HG02642 (cell line): ENCODE results near the gene ARL10.
A peak's percentile ranks its signal among the peaks of the same experiment; 100 is the strongest.

Experiments used
- ATAC-seq: cut with Tn5 transposase; IDR thresholded peaks from one replicate; pipeline ENCODE4 v1.9.1; 2021; ENCODE audit warnings: mild to moderate bottlenecking; ENCODE audit not compliant: unreplicated experiment, poor library complexity

ARL10 gene

GRCh38 chr5:176361437-176362232, 3.7 kb upstream of the ARL10 start, which contains the start of gene KIAA1191:
Gene KIAA1191, minus strand, starts transcription at chr5:176361764. Its CDS starts 2,256 bp downstream, at chr5:176359508.
- peak; percentile 87 for ATAC-seq

GRCh38 chr5:176362233-176362490, 3.1 kb upstream of the ARL10 start:
- peak; percentile 5 for ATAC-seq

DNA sequence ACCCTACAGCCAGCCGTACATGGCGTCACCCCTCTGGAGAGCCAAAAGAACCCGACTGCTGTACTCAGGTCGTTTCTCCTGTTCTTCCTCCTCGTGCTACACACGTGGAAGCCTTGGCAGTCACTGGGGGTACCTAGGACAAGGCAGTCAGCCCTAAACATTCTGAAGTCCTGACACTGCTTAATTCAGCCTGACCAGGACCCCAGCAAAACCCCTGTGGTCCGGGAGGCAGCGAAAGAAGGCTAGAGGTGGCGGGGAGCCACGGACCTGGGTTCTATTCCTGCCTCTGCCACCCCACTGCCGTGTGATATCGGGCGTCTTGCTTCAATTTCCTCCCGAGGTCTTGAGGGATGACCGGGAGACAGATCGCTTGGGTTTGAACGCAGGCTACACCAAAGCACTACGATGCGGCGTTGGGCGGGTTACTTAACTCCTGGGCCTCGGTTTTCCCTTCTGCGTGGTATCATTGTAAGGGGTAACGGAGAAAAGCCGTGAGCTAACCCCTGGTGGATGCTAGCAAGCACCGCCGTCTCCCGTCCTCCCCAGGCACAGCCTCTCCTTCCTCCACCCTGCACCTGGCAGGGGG, 429 bp upstream of the ARL10 start:
- ATAC-seq: no peak

GRCh38 chr5:176366232-176366894, 1.1 kb downstream of the ARL10 start:
- ATAC-seq: no peak

- ATAC-seq: no peak
Observed at GRCh38 chr5:176368726-176369125, 3.4 kb downstream of the ARL10 start.

GRCh38 chr5:176369934-176370711, 4.8 kb downstream of the ARL10 start:
- ATAC-seq: no peak

DNA sequence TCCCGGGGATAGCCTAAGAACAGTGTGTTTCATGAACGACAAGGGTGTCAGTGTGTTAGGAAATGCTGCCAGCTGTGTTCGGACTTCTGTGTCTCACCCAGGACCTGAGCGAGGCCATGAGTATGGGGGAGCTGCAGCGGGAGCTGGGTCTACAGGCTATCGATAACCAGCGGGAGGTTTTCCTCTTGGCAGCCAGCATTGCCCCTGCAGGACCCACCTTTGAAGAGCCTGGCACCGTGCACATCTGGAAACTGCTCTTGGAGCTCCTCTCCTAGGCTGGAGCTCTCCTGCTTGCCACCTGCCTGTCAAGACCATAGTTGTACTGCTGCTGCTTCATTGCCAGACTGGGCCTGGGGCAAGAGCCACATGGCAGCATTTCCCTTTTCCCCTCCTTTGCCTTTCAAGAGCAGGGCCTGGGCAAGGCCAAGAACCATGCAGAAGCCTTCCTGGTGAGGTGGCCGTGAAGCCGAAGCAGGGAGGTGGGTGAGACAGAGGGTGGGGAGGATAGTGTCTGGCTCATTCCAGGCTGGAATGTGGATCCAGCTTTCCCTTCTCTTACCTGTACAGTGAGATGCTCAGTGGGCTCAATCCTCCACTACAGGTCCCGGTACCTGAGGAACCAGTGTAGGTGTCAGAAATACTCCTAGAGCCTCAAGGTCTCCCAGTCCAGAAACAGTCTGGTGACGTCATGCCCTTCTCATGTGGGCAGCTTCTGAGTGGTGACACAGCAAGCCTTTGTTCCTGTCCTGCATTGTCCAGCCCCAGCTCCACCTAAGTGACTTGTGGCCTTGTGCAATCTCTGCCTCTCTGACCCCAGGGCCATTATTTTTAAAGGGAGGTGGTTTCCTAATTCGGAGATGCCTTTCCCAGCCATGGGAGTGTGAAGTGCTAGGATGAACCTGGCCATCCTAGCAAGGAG, 6.6 kb downstream of the ARL10 start:
- ATAC-seq: no peak

DNA sequence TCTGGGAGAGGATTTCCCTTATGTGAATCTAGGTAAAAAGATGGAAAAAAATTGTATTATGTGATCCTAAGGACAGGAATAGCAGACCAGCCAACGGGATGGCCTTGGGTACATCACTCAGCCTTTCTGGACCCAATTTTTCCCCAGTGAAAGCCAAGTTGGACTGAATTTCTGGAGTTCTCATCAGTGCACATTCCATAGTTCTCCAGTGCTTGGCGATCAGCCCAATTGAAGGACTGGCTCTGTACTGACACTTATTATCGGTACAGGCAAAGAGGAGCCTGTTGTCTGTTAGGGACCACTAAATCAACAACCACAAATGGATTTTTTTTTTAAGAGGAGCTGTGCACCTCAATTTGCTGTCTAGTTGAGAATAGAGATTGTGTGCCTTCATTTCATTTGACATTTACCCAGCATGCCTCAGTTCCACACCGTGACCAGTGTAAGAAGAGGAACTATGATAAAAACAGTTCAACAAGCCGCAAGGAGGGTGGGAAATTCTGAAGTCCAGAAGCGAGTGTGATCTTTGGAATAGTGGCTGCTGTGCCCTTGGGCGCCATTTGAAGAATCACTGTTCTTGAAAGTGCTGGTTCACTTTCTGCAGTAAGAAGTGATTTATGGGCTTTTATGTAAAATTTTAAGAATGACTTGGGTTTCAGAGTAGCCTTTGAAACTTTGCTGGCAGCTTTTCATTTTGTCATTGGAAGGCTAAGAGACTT, 8.0 kb downstream of the ARL10 start:
- no peak for ATAC-seq

GRCh38 chr5:176379881-176380280, 14.6 kb downstream of the ARL10 start:
- ATAC-seq: no peak

GRCh38 chr5:176381423-176381822, 16.1 kb downstream of the ARL10 start:
- no peak for ATAC-seq

DNA sequence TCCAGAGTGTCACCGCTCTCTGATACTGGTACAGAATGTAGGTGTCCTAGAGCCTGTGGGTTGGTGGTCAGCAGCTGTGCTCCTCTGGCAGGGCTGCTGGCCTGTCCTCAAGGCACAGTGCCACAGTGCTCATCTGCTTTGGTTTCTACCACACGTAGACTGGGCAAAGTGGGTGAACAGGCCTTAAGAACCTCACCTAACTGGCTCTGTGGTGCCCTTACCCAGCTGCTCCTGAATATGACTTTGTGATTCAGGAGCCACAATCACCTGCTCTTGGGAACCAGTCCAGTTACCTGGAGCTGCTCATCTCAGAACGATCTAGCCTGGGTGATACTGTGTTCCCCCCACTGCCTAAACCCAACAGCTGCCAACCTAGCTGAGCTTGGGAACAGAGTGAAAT, 16.7 kb downstream of the ARL10 start:
- ATAC-seq: no peak

DNA sequence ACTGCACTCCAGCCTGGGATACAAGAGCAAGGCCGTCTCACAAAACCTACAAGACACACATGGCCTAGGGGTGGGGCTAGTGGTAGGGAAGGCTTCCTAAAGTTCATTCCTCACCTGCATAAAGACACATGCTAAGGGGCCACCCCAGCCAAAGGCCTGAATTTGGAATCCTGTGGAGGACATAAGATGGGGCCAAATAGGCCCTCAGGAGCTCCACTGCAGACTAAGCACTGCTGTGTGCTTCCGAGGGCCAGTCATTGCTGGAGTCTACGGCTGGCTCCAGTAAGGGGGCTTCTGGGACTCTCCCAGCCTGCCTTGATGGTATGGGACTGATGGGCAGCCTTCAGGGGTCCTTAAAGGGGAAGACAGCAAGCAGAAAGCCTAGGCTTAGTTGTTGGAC, 17.4 kb downstream of the ARL10 start:
- ATAC-seq: no peak

DNA sequence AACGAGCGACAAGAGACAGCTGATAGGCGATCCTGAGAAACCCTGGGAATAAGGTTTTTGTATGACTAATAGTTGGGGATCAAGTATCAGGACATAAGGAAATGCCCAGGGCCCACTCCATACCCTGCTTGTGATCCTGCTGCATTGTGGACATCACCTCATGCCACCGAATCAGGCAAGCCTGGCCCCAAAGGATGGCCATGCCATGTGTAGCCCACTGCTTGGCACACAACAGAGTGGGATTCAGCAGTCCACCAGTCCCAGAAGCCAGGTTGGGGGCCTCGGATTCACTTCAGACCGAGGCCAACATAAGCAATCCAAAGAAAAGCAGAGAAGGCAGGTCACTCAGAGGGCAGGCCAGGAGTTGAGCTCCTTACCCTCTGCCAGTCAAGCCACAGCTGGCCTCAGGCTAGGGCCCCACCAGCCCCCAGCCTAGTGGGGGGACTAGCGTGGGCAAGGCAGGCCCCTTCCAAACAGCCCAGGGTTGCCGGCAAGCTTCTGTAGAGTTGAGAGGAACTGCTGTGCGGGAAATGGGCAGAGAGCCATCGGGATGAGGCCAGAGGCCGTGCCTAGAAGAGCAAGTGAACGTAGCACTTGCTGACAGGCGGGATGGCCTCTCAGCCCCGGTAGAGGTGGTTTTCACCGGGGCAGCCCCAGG, 18.1 kb downstream of the ARL10 start:
- ATAC-seq: no peak

DNA sequence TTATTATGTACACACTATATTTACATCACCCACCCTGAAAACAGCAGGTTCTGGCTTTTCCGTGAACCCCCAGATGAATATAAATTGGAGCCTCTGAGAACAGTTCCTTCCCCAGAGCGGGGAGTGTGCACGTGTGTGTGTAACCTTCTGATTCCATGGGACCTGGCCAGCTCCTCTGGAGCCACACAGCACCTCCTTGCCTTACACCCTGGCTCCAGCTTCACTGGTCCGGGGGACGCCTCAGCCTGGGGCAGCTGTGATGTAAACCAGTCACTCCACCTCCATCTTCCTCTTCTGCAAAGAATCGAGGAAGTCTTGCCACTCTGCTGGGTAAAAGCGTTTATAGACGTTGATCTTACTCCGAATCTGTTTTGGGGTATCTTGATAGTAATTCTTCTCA, 18.7 kb downstream of the ARL10 start:
- ATAC-seq: no peak

DNA sequence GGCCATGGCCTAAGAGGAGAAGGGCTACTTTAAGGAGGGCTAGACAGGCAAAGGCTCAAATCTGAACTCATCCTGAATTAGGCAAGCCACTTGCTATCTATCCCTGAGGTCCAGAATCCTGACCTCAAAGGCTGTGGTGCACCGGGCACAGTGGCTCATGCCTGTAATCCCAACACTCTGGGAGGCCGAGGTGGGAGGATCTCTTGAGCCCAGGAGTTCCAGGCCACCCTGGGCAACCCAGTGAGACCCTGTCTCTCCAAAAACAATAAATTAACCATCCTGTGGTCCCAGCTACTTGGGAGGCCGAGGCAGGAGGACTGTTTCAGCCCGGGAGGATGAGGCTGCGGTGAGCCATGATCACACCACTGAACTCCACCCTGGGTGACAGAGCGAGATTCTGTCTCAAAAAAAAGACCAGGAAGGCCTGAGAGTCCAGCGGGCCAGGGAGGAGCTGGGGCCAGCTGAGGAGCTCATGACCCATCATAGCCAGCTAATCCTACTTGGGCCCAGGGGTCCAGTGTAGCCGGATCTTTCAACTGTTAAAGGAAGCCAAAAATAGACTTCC, 19.2 kb downstream of the ARL10 start:
- ATAC-seq: no peak

DNA sequence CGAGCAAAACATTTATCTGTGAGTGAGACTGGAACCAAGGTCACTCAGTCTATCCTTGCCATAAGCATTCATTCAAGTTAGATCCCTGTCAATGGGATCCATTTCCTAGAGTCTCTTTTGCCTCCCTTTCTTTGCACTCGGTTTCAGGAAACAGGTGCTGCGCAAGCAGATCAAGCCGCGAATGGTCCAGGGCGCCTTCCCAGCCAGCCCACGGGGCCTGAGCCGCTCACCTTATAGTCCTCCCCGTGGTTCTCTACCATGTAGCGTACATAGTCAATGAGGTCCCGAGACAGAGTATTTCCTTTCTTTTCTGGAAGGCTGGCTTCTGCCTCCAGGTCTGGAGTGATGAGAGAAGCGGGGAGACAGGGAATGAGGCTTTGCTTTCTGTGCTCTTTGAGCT, 19.7 kb downstream of the ARL10 start:
- ATAC-seq: no peak

DNA sequence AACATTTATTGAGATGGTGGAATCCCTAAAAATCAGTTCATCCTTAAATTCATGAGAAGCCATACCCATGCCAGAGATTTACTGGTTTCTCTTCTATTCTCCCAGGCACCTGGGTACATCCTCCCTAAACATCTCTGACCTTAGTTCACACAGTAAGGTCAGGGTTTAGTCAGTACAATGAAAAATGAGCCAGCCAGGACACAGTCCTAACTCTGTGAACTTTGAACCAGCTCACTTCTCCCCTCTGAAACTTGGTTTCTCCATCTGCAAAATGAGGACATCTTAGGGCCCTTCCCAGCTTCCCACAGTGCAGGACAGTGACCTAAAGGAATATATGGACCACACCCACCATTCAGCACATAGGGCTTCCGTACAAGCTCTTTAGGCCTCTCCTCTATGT, 21.2 kb downstream of the ARL10 start:
- ATAC-seq: no peak

- no peak for ATAC-seq
Observed at GRCh38 chr5:176387384-176387925, 22.2 kb downstream of the ARL10 start.
